Right atrium auricular region (tissue), 2 donors: ENCODE data around the gene KAZN. TPM values are rescaled to one million over a fixed set of nuclear protein-coding genes. Genes with fewer than 3 reads are reported as not detected.

ENCODE experiments used
- DNase-seq: peaks from one replicate; pipeline ENCODE4 v3.0.0-alpha.2; 2019; ENCODE audit warnings: low spot score
- H3K27ac ChIP-seq, 2 donors: fragments of 200-600 bp; sonication (generic); 1 replicate in 1 of 2; 2 replicates in 1 of 2; pipeline ENCODE4 v1.5.1; 2016 to 2019
- H3K27me3 ChIP-seq, 2 donors: fragments of 200-600 bp; sonication (generic); one replicate each; pipeline versions ENCODE4 v1.5.1 to v1.6.0; 2017 to 2019
- H3K36me3 ChIP-seq: fragments of 200-600 bp; sonication (generic); one replicate; pipeline ENCODE4 v1.5.1; 2016
- H3K4me1 ChIP-seq, 2 donors: fragments of 200-600 bp; sonication (generic); one replicate each; pipeline versions ENCODE4 v1.5.1 to v1.6.0; 2017 to 2019
- H3K4me3 ChIP-seq, 2 donors: fragments of 200-600 bp; sonication (generic); 1 replicate in 1 of 2; 2 replicates in 1 of 2; pipeline ENCODE4 v1.5.1; 2017 to 2019; ENCODE audit warnings: mild to moderate bottlenecking in 1 of 2, moderate library complexity in 1 of 2
- H3K9me3 ChIP-seq, 2 donors: fragments of 200-600 bp; sonication (generic); one replicate each; pipeline ENCODE4 v1.5.1; 2019
- CTCF ChIP-seq, 2 donors: fragments of 200-600 bp; sonication (generic); IDR thresholded peaks; one replicate each; pipeline ENCODE4 v1.5.1; 2019; ENCODE audit warnings: antibody characterized with exemption in 2 of 2
- total RNA-seq, 2 donors: library from RNA; depleted of rRNA; stranded (reverse); fragments of >200 nt; gene quantifications; one replicate each; pipeline ENCODE4 v1.1.0, GENCODE V29; 2016

Gene KAZN
- total RNA-seq, 2 donors from 2014 or later, result 3.9 to 6.8 TPM

- no peak overlapping the region for H3K4me3 ChIP-seq
- DNase-seq, result no peak
These were observed 372.3 kb downstream of the KAZN start for GRCh38 chr1:14970799-14971141.

DNA sequence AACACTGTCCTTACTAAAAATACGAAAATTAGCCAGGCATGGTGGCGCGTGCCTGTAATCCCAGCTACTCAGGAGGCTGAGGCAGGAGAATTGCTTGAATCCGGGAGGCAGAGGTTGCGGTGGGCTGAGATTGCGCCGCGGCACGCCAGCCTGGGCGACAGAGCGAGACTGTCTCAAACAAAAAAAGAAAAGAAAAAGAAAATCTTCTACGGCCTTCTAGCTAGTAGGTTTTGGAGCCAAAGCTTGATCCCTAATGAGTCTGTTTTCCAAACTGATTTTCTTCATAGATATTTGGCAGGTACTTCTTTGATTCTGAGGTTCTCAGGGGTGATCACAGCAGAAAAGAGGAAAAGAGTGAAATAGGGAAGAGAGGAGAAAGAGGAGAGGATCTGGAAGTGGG is 372.7 kb downstream of the KAZN start:
- peaks cover 0 to 35% of the 10 kb centered on the region in 2 donors for H3K4me1 ChIP-seq

More at GRCh38 chr1:14970799-14971141, 372.3 kb downstream of the KAZN start:
- Histone ChIP-seq H3K27me3 (no peaks in the 10 kb centered on the region), H3K4me1 (peaks cover 0 to 35% of the 10 kb centered on the region in 2 donors), H3K36me3 (no peaks in the 10 kb centered on the region), H3K9me3 (peaks cover 0 to 7% of the 10 kb centered on the region in 2 donors), H3K27ac (no peak overlapping the region)
- TF ChIP-seq CTCF (IDR thresholded peaks at IDR 0.05), result no peak

DNA sequence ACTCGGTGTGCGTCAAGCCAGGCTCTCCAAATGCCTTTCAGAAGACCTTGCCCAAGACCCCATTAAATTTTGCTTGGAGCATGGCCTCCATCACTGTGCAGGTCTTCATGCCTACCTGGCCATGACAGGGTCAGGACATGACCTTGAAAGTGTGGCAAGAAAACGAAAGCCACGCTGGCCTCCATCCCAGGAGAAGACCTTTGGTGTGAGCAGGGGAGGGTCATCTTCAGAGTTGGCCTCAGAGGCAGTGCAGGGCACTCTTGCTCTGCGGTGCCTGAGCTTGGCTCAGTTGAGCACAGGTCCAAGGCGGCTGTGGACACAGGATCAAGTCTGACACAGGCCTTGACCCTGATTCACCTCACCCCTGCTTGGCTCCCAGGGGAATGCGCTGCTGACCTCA is 373.6 kb downstream of the KAZN start:
- no peak for TF ChIP-seq CTCF (IDR thresholded peaks at IDR 0.05)
- H3K27ac ChIP-seq, result no peak overlapping the region
- H3K4me1 ChIP-seq, result peaks cover 0 to 35% of the 10 kb centered on the region in 2 donors

More for the DNA sequence above, 372.7 kb downstream of the KAZN start:
- DNase-seq, result no peak
- TF ChIP-seq CTCF (IDR thresholded peaks at IDR 0.05), result no peak
- Histone ChIP-seq H3K27ac (no peak overlapping the region), H3K4me3 (peak overlapping the region in 1 of 2 donors; percentile 23), H3K36me3 (no peaks in the 10 kb centered on the region), H3K9me3 (peaks cover 0 to 7% of the 10 kb centered on the region in 2 donors), H3K27me3 (no peaks in the 10 kb centered on the region)

DNA sequence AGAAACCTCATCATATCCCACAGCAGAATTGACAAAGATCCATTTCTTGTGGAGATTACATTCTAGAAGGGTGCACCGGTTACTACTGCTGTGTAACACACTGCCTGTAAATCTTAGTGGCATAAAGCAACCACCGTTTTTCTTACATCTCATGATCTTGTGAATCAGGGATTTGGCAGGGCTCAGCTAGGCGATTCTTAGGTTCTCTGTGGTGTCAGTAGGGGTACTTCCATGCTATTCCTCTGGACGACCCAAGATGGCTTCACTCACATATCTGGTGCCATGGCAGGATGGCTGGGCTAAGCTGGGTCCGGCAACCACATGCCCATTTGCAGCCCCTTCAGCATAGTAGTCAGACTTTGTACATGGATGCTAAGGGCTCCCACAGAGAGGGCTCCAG is 375.3 kb downstream of the KAZN start:
- DNase-seq, result no peak
- Histone ChIP-seq H3K4me1 (peaks cover 0 to 27% of the 10 kb centered on the region in 2 donors), H3K27me3 (no peaks in the 10 kb centered on the region), H3K36me3 (no peaks in the 10 kb centered on the region), H3K27ac (no peak overlapping the region), H3K4me3 (no peak overlapping the region), H3K9me3 (peaks cover 0 to 7% of the 10 kb centered on the region in 2 donors)
- TF ChIP-seq CTCF (IDR thresholded peaks at IDR 0.05), result no peak

More for the DNA sequence above, 373.6 kb downstream of the KAZN start:
- Histone ChIP-seq H3K36me3 (no peaks in the 10 kb centered on the region), H3K4me3 (peak overlapping the region in 1 of 2 donors; percentile 23), H3K27me3 (no peaks in the 10 kb centered on the region), H3K9me3 (peaks cover 0 to 7% of the 10 kb centered on the region in 2 donors)
- DNase-seq, result no peak

DNA sequence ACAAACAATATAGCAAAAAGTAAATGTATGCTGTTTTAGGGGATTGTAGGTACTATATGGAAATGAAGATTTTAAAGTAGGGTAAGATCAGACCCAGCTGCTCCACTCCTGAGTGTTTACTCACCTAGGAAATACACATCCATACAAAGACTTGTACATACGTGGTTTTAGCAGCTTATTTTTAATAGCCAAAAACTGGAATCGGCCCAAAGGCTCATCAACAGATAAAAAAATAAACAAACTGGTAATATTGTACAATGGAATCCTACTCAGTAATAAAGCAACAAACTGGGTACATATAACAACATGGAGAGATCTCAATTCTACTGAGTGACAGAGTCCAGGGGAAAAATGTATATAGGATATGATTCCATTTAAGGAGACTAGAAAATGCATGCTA is 375.9 kb downstream of the KAZN start:
- Histone ChIP-seq H3K27ac (no peak overlapping the region), H3K9me3 (peaks cover 0 to 7% of the 10 kb centered on the region in 2 donors), H3K36me3 (no peaks in the 10 kb centered on the region), H3K4me1 (peaks cover 0 to 21% of the 10 kb centered on the region in 2 donors), H3K4me3 (no peak overlapping the region), H3K27me3 (no peaks in the 10 kb centered on the region)
- DNase-seq, result no peak
- TF ChIP-seq CTCF (IDR thresholded peaks at IDR 0.05), result no peak

DNA sequence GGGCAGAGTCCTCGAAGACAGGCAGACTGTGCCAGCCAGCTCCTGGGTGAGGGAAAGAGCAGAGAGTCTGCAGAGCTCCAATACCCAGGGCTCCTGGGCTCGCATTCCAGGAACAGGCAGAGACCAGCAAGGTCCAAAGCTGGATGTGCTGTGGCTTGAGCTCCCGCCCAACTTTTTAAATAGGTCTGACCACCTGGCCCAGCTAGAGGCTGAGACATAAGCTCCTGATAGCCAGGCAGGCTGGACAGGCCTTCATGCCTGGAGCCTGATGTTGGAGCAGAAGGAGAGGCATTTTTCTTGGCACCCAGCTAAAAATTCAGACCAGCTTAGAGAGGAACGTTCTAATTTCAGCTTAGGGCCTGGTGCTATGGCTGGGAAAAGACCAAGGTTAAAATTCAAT is 376.6 kb downstream of the KAZN start:
- Histone ChIP-seq H3K4me3 (no peak overlapping the region), H3K27me3 (no peaks in the 10 kb centered on the region), H3K36me3 (no peaks in the 10 kb centered on the region), H3K4me1 (peaks cover 0 to 20% of the 10 kb centered on the region in 2 donors), H3K9me3 (peaks cover 0 to 7% of the 10 kb centered on the region in 2 donors), H3K27ac (no peak overlapping the region)
- DNase-seq, result no peak
- TF ChIP-seq CTCF (IDR thresholded peaks at IDR 0.05), result no peak
